H1 (cell line): Measurements from ENCODE around the gene RAB31. TPM values are rescaled to one million over a fixed set of nuclear protein-coding genes. Genes with fewer than 3 reads are reported as not detected.

Experiments
- KDM5A ChIP-seq: fragments of 200-600 bp; IDR thresholded peaks from 2 replicates; pipeline ENCODE4 v1.7.1; 2012; ENCODE audit warnings: mild to moderate bottlenecking, low read length, inconsistent platforms, mixed read lengths
- polyA plus RNA-seq, 7 experiments: library from polyadenylated mRNA; depleted of rRNA in 3 of 7; stranded (reverse) in 5 of 7; unstranded in 2 of 7; fragments of >200 nt in 5 of 7; fragments of 200-250 nt in 2 of 7; gene quantifications; 1 replicate in 5 of 7; 2 replicates in 1 of 7; 4 replicates in 1 of 7; pipeline versions ENCODE4 v1.2.1 to v1.2.3, GENCODE V29; 2011 to 2013; ENCODE audit warnings: missing spikeins in 2 of 7, mixed read lengths in 2 of 7
- total RNA-seq: library from RNA; stranded (reverse); fragmentation: NEBNext Ultra II Directional; extraction: Animal tissue kit (Norgen Biotek cat#: 25700); gene quantifications from 2 replicates; pipeline ENCODE4 v1.2.1, GENCODE V29; 2021

RAB31 gene
- total and polyA plus RNA-seq, 2 of the 8 experiments (the other 6 are each of a cell fraction or from before 2014, with no cell fraction given), result 15.2 to 40.9 TPM

GRCh38 chr18:9720327-9720726 lies 12.2 kb downstream of the RAB31 start (continued):
- no peak for TF ChIP-seq KDM5A
